ENCODE results near the gene TMEM217. TPM values are rescaled to one million over a fixed set of nuclear protein-coding genes. Genes with fewer than 3 reads are reported as not detected.

Gene TMEM217
- total and polyA plus RNA-seq, 2 of the 8 experiments (the other 6 are each of a cell fraction or from before 2014, with no cell fraction given): 0.60 to 1.1 TPM

DNA sequence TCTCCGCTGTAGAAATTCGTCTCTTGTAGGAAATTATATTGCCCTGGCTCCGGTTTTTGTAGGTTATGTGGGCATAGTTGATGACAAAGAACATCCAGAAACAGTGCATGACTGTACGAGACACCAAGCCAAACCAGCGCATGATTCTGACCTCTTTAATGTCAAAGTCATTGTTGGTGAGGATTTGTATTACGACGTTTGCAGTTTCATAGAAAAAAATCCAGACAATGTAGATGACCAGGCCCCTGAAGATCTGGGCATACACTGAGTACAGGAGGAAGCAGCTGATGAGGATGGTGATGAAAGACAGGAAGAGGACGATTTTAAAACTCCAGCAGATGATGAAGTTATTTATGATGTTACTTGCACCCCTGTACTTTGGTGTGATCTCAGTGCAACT lies 39.4 kb downstream of the TMEM217 start:
- H3K27ac ChIP-seq (ENCODE audit: low read depth, low read length): no peak overlapping the region
- H3K9me3 ChIP-seq (ENCODE audit: insufficient read depth in 2 of 2, low read depth in 1 of 2, low read length in 1 of 2): no peaks in the 10 kb centered on the region
- no peak overlapping the region for H3K14ac ChIP-seq (ENCODE audit: insufficient read length)
- no peak overlapping the region for H4K5ac ChIP-seq (ENCODE audit: insufficient read length, low read depth, low read length)
- DNase-seq (ENCODE audit: low read depth in 1 of 2, low spot score in 2 of 2) (no peak), FAIRE-seq (no peak)
- no peak overlapping the region for H4K91ac ChIP-seq (replicated peaks; ENCODE audit: insufficient read length, low read length)
- no peak overlapping the region for H2AK5ac ChIP-seq (ENCODE audit: low read depth, low read length)
- H3K27me3 ChIP-seq (replicated peaks in 1 of 4; ENCODE audit: control insufficient read depth in 3 of 4, extremely low read depth in 1 of 4, insufficient read depth in 3 of 4, low read length in 3 of 4): no peaks in the 10 kb centered on the region; a peak in 1 of 7 replicates
- H3K4ac ChIP-seq (replicated peaks; ENCODE audit: insufficient read length, low read depth, low read length): no peak overlapping the region
- H4K20me1 ChIP-seq (replicated peaks in 1 of 2; ENCODE audit: control insufficient read depth in 1 of 2, insufficient read depth in 2 of 2, low read length in 2 of 2): peaks cover 0 to 2% of the 10 kb centered on the region in 2 experiments
- H3K79me2 ChIP-seq (ENCODE audit: control insufficient read depth in 1 of 2, insufficient read depth in 2 of 2, low read length in 2 of 2): no peaks in the 10 kb centered on the region
- no peak overlapping the region for H3K56ac ChIP-seq (replicated peaks; ENCODE audit: insufficient read length, low read depth, low read length)
- H3K4me2 ChIP-seq (ENCODE audit: insufficient read depth in 1 of 2, low read depth in 2 of 2, low read length in 2 of 2): no peak overlapping the region
- TF ChIP-seq BCL11A (IDR thresholded peaks at IDR 0.05; ENCODE audit: low read depth in 2 of 2, low read length in 2 of 2) (no peak), TCF12 (IDR thresholded peaks at IDR 0.05; ENCODE audit: low read depth, low read length) (no peak), ATF2 (IDR thresholded peaks at IDR 0.05; ENCODE audit: low read length) (no peak), ASH2L (IDR thresholded peaks at IDR 0.05; ENCODE audit: low read length) (no peak)
- no peak overlapping the region for H2BK120ac ChIP-seq (replicated peaks; ENCODE audit: low read depth, low read length)
- H2AFZ ChIP-seq (ENCODE audit: low read length): no peak overlapping the region
- no peak overlapping the region for H3K9ac ChIP-seq (replicated peaks in 1 of 4; ENCODE audit: extremely low read depth in 1 of 4, low read depth in 3 of 4, low read length in 3 of 4)
- 87% methylated on average over 8 of the region's 8 CpGs; no CpG with 5 or more reads in 1 of the 2 experiments for WGBS, 2 experiments (ENCODE audit: extremely low coverage in 1 of 2, insufficient coverage in 1 of 2, insufficient read length in 1 of 2, insufficient replicate concordance in 2 of 2, low coverage in 1 of 2, low lambda C conversion rate in 2 of 2, missing lambda C conversion rate in 1 of 2)
- no peak overlapping the region for H4K8ac ChIP-seq (ENCODE audit: extremely low read depth, insufficient read depth, low read length)
- H3K4me3 ChIP-seq (ENCODE audit: extremely low read depth in 1 of 4, insufficient read depth in 2 of 4, low read depth in 3 of 4, low read length in 4 of 4): no peak overlapping the region
- H2BK15ac ChIP-seq (ENCODE audit: low read length): no peak overlapping the region; the same call in 1 of the 2 replicates
- no peak overlapping the region for H2BK5ac ChIP-seq (ENCODE audit: low read depth, low read length)
- H3K36me3 ChIP-seq (ENCODE audit: control insufficient read depth in 2 of 4, insufficient read depth in 4 of 4, low read length in 3 of 4): no peaks in the 10 kb centered on the region
- no peaks in the 10 kb centered on the region for H3K79me1 ChIP-seq (ENCODE audit: low read depth, low read length)
- ChIA-PET POLR2A (ENCODE audit: partially characterized antibody) (no interaction called here), CTCF (ENCODE audit: partially characterized antibody) (interaction anchor here (6.2 to 34.9 kb wide), 2 partner anchors 9 to 196 kb away, joined by 55 to 866 read pairs; no protein-coding TSS in a partner anchor)
- no peak overlapping the region for H2BK12ac ChIP-seq (ENCODE audit: low read depth, low read length)
- H3K23ac ChIP-seq (ENCODE audit: insufficient read length): no peak overlapping the region
- no peak overlapping the region for H2BK20ac ChIP-seq (ENCODE audit: low read length)
- H3K23me2 ChIP-seq (ENCODE audit: low read depth, low read length): peaks cover 5% of the 10 kb centered on the region; the same call in 1 of the 2 replicates
- no peak overlapping the region for H3K18ac ChIP-seq (ENCODE audit: extremely low read depth, low read length)
- H3K4me1 ChIP-seq (replicated peaks in 1 of 4; ENCODE audit: control insufficient read depth in 3 of 4, insufficient read depth in 4 of 4, low read length in 3 of 4): no peaks in the 10 kb centered on the region; a peak in 1 of 7 replicates
